ENCODE results near the gene SRGAP3. TPM values are rescaled to one million over a fixed set of nuclear protein-coding genes. Genes with fewer than 3 reads are reported as not detected.

SRGAP3 gene
- total RNA-seq, 2 experiments from 2014 or later: 1.2 to 1.3 TPM

DNA sequence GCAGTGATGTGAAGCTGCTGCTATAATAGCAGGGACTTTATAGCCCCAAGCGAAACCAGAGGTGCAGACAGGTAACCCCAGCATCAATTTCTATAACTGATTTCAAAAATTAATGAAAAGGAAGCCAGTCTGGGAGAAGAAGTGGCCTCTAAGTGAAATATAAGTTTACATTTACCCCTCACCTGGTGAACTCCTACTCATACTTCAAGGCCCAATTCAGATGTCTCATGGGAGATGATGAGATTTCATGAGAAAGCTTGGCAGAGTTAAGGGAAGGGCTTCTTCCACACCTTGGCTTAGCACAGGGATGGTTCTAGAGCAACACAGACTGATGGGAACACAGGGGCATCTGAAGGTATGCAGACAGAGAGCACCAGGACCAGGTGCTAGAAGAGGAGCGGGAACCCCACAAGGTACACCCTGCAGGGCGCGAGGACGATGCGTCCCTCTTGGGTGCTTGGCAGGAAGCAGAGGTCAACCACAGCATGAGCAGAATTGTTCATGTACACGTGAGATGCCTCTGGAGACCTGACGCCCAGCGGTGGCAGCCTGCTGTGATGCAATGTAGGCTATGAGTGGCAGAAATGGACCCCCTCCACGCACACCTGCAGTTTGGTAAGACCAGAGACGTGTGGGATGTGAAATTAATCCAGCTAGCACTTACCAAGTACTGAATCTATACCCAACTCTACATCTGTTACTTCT, 102.9 kb downstream of the SRGAP3 start:
- peaks cover 5% of the 10 kb centered on the region for H3K27me3 Mint-ChIP-seq
- no peak overlapping the region for H3K27ac Mint-ChIP-seq
- DNase-seq: no peak
- H3K4me1 Mint-ChIP-seq: no peaks in the 10 kb centered on the region
- no peak overlapping the region for H3K4me3 Mint-ChIP-seq
- H3K36me3 Mint-ChIP-seq: peaks cover 7% of the 10 kb centered on the region
- peaks cover 15% of the 10 kb centered on the region for H3K9me3 Mint-ChIP-seq

DNA sequence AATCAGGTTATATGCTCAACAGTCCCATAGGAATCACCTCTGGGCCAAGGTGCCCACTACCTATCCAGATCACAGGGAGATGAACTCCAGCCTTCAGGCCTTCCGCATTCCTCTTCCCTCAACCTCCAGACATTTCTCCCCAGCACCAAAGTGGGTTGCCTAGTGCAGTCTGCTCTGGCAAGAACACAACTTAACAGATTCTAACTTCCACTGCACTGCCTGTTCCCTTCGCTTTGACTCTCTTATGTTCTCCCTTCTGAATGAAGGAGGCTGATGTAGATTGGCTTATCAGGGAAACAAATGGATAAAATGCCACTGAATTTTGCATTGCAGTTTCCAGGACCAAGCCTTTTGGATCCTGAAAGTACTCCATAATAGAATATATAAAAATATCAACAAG, 106.3 kb downstream of the SRGAP3 start:
- peaks cover 9% of the 10 kb centered on the region for H3K27me3 Mint-ChIP-seq
- no peak overlapping the region for H3K4me3 Mint-ChIP-seq
- H3K36me3 Mint-ChIP-seq: no peaks in the 10 kb centered on the region
- DNase-seq: no peak
- peaks cover 3% of the 10 kb centered on the region for H3K9me3 Mint-ChIP-seq
- H3K27ac Mint-ChIP-seq: no peak overlapping the region
- H3K4me1 Mint-ChIP-seq: no peaks in the 10 kb centered on the region

- Mint-ChIP-seq H3K36me3 (no peaks in the 10 kb centered on the region), H3K9me3 (peaks cover 3% of the 10 kb centered on the region), H3K4me1 (no peaks in the 10 kb centered on the region), H3K4me3 (no peak overlapping the region), H3K27ac (no peak overlapping the region), H3K27me3 (peaks cover 17% of the 10 kb centered on the region)
- DNase-seq: no peak
These were observed 107.1 kb downstream of the SRGAP3 start for GRCh38 chr3:9142362-9142761.

DNA sequence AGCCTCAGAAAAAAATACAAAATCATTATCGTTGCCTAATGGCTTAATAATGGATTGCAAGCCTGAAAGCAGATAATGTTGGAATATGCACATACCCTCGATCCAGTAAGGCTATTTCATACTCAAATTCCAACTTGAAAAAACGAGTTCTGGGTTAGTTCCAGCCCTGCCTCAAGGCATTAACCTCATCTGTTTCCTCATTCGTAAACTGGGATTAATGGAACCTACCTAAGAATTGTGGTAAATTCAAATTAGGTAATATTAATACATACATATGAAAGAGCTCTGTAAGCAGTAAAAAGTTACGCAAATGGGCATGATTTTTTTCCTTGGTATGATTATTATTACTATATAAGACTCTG, 107.5 kb downstream of the SRGAP3 start:
- peaks cover 3% of the 10 kb centered on the region for H3K9me3 Mint-ChIP-seq
- no peaks in the 10 kb centered on the region for H3K4me1 Mint-ChIP-seq
- no peaks in the 10 kb centered on the region for H3K36me3 Mint-ChIP-seq
- DNase-seq: no peak
- no peak overlapping the region for H3K4me3 Mint-ChIP-seq
- peaks cover 22% of the 10 kb centered on the region for H3K27me3 Mint-ChIP-seq
- H3K27ac Mint-ChIP-seq: no peak overlapping the region

DNA sequence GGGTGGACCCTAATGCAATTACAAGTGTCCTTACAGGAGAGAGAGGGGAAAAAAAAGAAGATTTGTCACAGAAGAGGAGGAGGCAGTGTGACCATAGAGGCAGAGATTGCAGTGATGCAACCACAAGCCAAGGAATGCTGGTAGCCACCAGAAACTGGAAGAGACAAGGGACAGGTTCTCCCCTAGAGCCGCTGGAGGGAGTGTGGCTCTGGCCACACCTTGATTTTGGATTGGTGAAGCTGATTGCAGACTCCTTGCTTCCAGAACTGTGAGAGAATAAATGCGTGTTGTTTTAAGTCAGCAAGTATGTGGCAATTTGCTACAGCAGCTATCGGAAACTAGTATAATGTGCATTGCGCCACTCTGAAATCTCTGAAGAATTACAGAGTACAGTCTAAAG, 110.1 kb downstream of the SRGAP3 start:
- no peaks in the 10 kb centered on the region for H3K36me3 Mint-ChIP-seq
- peaks cover 32% of the 10 kb centered on the region for H3K27me3 Mint-ChIP-seq
- no peak for DNase-seq
- H3K4me3 Mint-ChIP-seq: no peak overlapping the region
- H3K4me1 Mint-ChIP-seq: no peaks in the 10 kb centered on the region
- no peak overlapping the region for H3K27ac Mint-ChIP-seq
- H3K9me3 Mint-ChIP-seq: peaks cover 3% of the 10 kb centered on the region

DNA sequence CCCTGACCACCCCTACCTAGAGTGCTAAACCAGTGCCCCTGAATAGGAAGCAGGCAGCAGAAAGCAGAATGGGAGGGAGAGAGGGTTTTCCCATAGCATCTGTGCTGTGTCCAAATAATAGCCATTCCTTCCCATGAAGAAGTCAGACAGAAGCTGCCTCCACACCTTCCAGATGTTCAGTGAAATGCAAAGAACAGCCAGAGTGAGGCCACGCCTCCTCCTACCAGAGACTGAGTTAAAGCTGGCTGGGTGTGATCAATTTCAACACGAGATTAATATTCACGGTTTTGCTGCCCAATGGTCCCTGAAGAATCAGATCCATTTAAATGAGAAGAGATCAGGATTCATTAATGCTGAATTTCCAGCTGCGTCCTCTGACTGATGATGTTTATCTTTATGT, 111.8 kb downstream of the SRGAP3 start:
- H3K27me3 Mint-ChIP-seq: peaks cover 32% of the 10 kb centered on the region

DNA sequence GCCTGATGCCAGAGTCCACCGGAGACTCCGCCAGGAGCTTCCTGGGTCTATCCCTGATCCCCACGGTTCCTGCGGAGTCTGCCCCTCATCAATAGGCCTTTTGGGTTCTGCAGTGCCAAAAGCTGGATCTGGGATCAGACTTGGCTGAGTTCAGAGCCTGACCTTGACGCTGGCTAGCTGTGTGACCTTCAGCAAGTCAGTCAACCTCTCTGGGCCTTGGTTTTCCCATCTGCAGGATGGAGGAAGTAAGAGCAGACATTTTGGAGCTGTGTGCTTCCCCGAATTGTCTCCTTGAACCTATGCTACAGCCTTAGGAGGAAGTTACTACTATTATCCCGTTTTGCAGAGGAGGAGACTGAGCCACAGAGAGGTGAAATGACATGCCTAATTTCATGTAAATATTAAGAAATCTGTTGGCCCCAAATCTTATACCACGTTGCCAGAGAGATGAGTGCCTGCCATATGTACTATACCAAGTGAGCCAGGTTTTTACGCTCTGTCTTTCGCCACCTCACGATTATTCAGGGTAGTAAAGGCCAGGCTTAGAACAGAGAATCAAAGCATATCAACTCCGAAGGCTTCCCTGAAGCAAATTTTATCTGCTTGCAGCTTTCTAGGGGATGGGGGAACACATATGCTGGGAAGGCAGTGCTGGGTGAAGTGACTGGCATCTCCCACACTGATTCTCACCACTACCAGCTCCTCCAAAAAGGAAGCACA, 112.5 kb downstream of the SRGAP3 start:
- Mint-ChIP-seq H3K4me3 (no peak overlapping the region), H3K36me3 (no peaks in the 10 kb centered on the region), H3K27me3 (peaks cover 32% of the 10 kb centered on the region), H3K4me1 (no peaks in the 10 kb centered on the region), H3K27ac (no peak overlapping the region), H3K9me3 (peaks cover 3% of the 10 kb centered on the region)
- DNase-seq: no peak

More for the DNA sequence above, 111.8 kb downstream of the SRGAP3 start:
- Mint-ChIP-seq H3K4me1 (no peaks in the 10 kb centered on the region), H3K36me3 (no peaks in the 10 kb centered on the region), H3K9me3 (peaks cover 3% of the 10 kb centered on the region), H3K4me3 (no peak overlapping the region), H3K27ac (no peak overlapping the region)
- DNase-seq: no peak

DNA sequence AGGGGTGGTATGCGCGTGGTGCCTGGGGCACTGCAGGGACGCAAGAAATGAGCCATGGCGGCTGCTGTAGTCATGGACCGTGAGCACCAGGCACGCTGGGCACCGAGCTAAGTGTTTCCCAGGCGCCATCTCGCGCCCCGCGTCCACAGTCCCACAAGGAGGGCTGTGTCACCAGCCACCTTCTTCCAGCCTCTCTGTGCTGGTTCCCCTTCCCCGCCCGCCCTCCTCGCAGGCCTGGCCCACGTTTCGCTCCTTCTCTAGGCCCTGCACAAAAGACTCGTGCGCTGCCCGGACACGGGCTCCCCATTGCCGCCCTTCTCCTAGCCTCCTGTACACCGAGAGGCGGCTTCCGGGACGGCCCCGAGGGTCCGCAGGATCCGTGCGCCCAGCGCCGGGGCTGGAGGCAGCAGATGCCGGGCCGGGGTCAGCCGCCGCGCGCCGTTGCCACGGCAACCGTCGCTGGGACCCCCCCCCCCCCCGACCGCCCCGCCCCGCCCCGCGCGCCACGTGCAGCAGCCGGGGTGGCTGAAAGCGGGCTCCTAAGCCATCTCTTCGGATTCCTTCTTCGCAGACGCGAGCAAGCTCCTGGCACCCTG, 113.4 kb downstream of the SRGAP3 start:
- H3K4me3 Mint-ChIP-seq: peak overlapping the region; percentile 64
- H3K9me3 Mint-ChIP-seq: peaks cover 3% of the 10 kb centered on the region
- H3K27ac Mint-ChIP-seq: no peak overlapping the region
- DNase-seq: peak; percentile 6
- H3K27me3 Mint-ChIP-seq: peaks cover 32% of the 10 kb centered on the region
- no peaks in the 10 kb centered on the region for H3K36me3 Mint-ChIP-seq
- no peaks in the 10 kb centered on the region for H3K4me1 Mint-ChIP-seq

GRCh38 chr3:9135526-9135925, 113.9 kb downstream of the SRGAP3 start:
- no peak overlapping the region for H3K27ac Mint-ChIP-seq

GRCh38 chr3:9133656-9134055, 115.8 kb downstream of the SRGAP3 start:
- Mint-ChIP-seq H3K4me1 (no peaks in the 10 kb centered on the region), H3K27ac (no peak overlapping the region), H3K9me3 (no peaks in the 10 kb centered on the region), H3K4me3 (no peak overlapping the region), H3K27me3 (peaks cover 32% of the 10 kb centered on the region), H3K36me3 (no peaks in the 10 kb centered on the region)
- DNase-seq: no peak

More at GRCh38 chr3:9135526-9135925, 113.9 kb downstream of the SRGAP3 start:
- Mint-ChIP-seq H3K4me1 (no peaks in the 10 kb centered on the region), H3K27me3 (peaks cover 32% of the 10 kb centered on the region), H3K36me3 (no peaks in the 10 kb centered on the region), H3K4me3 (no peak overlapping the region), H3K9me3 (peaks cover 3% of the 10 kb centered on the region)
- DNase-seq: no peak

DNA sequence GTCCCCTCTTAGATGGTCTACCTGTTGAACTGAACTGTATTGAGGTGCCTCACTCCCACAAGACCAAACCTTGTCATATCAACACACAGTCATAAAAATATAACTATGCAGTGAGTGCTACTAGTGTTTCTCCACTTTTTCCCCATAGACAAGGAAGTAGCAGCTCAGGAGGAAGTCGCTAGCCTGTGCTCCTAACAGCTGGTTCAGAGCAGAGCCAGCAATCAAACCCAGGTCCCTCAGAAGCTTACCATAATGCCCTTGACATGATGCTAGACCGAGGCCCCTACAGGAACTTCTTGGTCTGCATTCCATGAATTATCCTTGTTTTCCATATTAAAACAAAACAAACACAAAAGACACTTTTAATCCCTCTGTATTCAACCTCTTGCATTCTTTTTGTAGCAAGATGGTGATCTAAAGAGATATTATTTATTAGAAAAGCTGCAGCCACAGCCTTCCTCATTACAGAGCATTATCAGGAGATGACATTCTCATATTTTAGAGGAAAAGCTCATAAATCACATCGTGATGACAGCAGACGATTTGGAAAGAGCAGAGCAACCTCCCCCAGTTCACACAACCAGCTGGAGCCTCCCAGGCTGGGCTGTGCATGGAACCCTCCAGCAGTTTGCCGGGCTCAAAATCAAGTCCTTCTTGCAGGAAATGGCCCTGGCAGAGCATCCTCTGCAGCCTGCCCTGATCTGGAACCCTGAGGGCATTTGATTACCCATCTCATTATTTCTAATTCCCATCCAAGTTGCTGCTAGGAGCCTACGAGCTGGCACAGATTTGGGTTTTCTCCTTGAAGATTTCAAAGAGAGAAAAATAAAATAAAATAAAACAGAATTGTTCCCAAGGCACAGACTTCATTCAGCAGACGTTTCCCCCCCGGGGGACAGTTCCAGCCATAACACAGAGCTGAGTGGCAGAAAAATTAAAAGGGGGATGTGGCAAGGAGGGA, 118.8 kb downstream of the SRGAP3 start:
- Mint-ChIP-seq H3K4me1 (no peaks in the 10 kb centered on the region), H3K27ac (no peak overlapping the region), H3K9me3 (no peaks in the 10 kb centered on the region)

DNA sequence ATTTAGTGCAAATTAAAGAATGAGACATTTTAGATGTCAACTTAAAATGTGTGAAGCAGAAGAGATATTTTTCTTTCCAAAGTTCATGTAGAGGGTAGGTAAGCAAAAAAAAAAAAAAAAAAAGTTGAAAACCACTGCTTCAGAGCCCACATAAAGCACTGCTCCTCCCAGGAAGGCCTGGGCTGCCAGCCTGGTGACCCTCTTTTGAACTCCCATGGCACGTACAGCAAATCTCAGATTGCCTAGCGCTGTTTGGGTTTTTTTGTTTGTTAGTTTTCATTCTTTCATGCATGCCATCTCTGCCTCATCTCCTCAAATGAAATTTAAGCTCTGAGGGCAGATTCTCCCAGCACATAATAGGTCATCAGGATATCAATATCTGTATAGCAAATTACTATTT, 120.1 kb downstream of the SRGAP3 start:
- no peaks in the 10 kb centered on the region for H3K9me3 Mint-ChIP-seq

More for the DNA sequence above, 118.8 kb downstream of the SRGAP3 start:
- Mint-ChIP-seq H3K36me3 (no peaks in the 10 kb centered on the region), H3K4me3 (no peak overlapping the region), H3K27me3 (peaks cover 5% of the 10 kb centered on the region)
- no peak for DNase-seq

DNA sequence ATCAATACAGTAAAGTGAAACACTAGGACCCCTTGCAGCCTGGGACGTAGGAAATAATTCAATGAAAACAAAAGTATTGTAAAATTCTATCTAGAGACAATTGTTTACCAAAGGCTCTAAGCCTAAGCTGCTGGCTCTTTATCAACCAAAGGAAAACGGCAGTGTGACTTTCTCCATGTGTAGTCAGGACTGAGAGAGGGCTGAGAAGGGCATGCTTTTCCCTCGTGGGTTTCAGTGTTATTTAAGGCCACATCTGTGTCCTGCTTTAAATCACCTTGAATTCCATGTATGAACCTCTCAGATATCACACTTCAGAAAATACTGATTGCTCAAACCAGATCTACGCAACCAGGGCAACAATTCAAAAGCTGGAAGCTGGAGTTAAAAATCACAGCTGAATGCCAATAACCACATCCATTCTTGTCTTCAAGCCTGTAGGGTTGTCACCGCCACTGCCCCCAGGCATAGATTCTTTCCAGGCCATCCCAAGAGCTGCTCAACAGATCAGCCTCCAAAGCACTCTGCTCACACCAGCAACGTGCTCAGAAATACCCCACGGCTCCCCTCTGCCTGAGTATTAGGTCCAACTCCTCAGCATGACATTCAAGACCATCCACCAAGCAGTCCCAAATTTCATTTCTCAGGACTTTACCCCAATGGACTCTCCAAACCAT, 124.0 kb downstream of the SRGAP3 start:
- Mint-ChIP-seq H3K9me3 (no peaks in the 10 kb centered on the region), H3K4me1 (no peaks in the 10 kb centered on the region), H3K36me3 (no peaks in the 10 kb centered on the region), H3K27me3 (no peaks in the 10 kb centered on the region), H3K4me3 (no peak overlapping the region), H3K27ac (no peak overlapping the region)
- no peak for DNase-seq

More for the DNA sequence above, 120.1 kb downstream of the SRGAP3 start:
- no peaks in the 10 kb centered on the region for H3K27me3 Mint-ChIP-seq
- H3K4me1 Mint-ChIP-seq: no peaks in the 10 kb centered on the region
- H3K4me3 Mint-ChIP-seq: no peak overlapping the region
- DNase-seq: no peak
- H3K36me3 Mint-ChIP-seq: no peaks in the 10 kb centered on the region
- H3K27ac Mint-ChIP-seq: no peak overlapping the region

GRCh38 chr3:9124730-9125129, 124.7 kb downstream of the SRGAP3 start:
- no peak for DNase-seq
- Mint-ChIP-seq H3K9me3 (no peaks in the 10 kb centered on the region), H3K27ac (no peak overlapping the region)

More at GRCh38 chr3:9124730-9125129, 124.7 kb downstream of the SRGAP3 start:
- H3K4me1 Mint-ChIP-seq: no peaks in the 10 kb centered on the region
- H3K4me3 Mint-ChIP-seq: no peak overlapping the region
- no peaks in the 10 kb centered on the region for H3K36me3 Mint-ChIP-seq
- no peaks in the 10 kb centered on the region for H3K27me3 Mint-ChIP-seq

Measured in activated naive CD8-positive, alpha-beta T cell treated with anti-CD3 and anti-CD28 coated beads for 36 hours (primary cell).